SU-DHL-6 (cell line): ENCODE data around the gene TTC23.

Source experiments
- H2AFZ ChIP-seq: fragments of 200-600 bp; sonication (generic); 2 replicates; pipeline ENCODE4 v1.6.1; 2014; ENCODE audit warnings: low read depth, mild to moderate bottlenecking, moderate library complexity, mixed read lengths, antibody characterized with exemption, low read length; ENCODE audit not compliant: severe bottlenecking
- H3F3A ChIP-seq: fragments of 200-600 bp; shearing (Covaris generic); 2 replicates; pipeline ENCODE4 v1.6.0; 2016; ENCODE audit warnings: antibody characterized with exemption, mild to moderate bottlenecking; ENCODE audit not compliant: insufficient read depth
- H3K27ac ChIP-seq: fragments of 200-600 bp; sonication (generic); 2 replicates; pipeline ENCODE4 v1.5.1; 2016; ENCODE audit warnings: low read depth, mild to moderate bottlenecking, low read length, moderate library complexity, mixed read lengths
- H3K27me3 ChIP-seq: fragments of 200-600 bp; sonication (generic), shearing (Covaris generic); 2 replicates; pipeline ENCODE4 v1.6.0; 2014; ENCODE audit warnings: mild to moderate bottlenecking, low read length
- H3K36me3 ChIP-seq: fragments of 200-600 bp; sonication (generic); 2 replicates; pipeline ENCODE4 v1.6.1; 2014; ENCODE audit warnings: mild to moderate bottlenecking, low read length, mixed read lengths
- H3K4me2 ChIP-seq: fragments of 300-600, 200-600 bp; shearing (Covaris generic), sonication (generic); 2 replicates; pipeline ENCODE4 v1.6.0; 2014; ENCODE audit warnings: low read length, low read depth, mild to moderate bottlenecking; ENCODE audit not compliant: poor library complexity, severe bottlenecking
- H3K4me3 ChIP-seq: fragments of 200-600 bp; sonication (generic); 2 replicates; pipeline ENCODE4 v1.5.1; 2014; ENCODE audit warnings: antibody characterized with exemption, low read length, mild to moderate bottlenecking, mixed read lengths; ENCODE audit not compliant: insufficient read depth, poor library complexity, severe bottlenecking
- H3K79me2 ChIP-seq: fragments of 200-600 bp; sonication (generic); 2 replicates; pipeline ENCODE4 v1.6.1; 2014; ENCODE audit warnings: mild to moderate bottlenecking, low read length, moderate library complexity; ENCODE audit not compliant: insufficient read depth
- H3K9ac ChIP-seq: fragments of 200-600 bp; sonication (generic); 2 replicates; pipeline ENCODE4 v1.7.0; 2014; ENCODE audit warnings: mild to moderate bottlenecking, low read length
- H3K9me2 ChIP-seq: fragments of 200-600 bp; sonication (generic); replicated peaks from 2 replicates; pipeline ENCODE4 v1.6.1; 2014; ENCODE audit warnings: low read length; ENCODE audit not compliant: insufficient read depth
- H3K9me3 ChIP-seq: fragments of 200-600 bp; sonication (generic); 2 replicates; pipeline ENCODE4 v1.6.1; 2014; ENCODE audit warnings: low read length, mixed read lengths; ENCODE audit not compliant: insufficient read depth
- H4K20me1 ChIP-seq: fragments of 200-600 bp; sonication (generic); 2 replicates; pipeline ENCODE4 v1.6.1; 2014; ENCODE audit warnings: low read depth, mild to moderate bottlenecking, antibody characterized with exemption, low read length, moderate library complexity, mixed read lengths
- EZH2phosphoT487 ChIP-seq: fragments of 200-600 bp; sonication (generic), shearing (Covaris generic); conservative IDR thresholded peaks from 2 replicates; pipeline ENCODE4 v1.6.1; 2018; ENCODE audit warnings: mild to moderate bottlenecking, antibody characterized with exemption, low read length, moderate library complexity, mixed read lengths
- TF ChIP-seq, protein P1 (sequence below): fragments of 200-600 bp; sonication (generic); IDR thresholded peaks from one replicate; pipeline ENCODE4 v1.5.1; 2017; ENCODE audit warnings: antibody characterized with exemption, mild to moderate bottlenecking, low read length, moderate library complexity; ENCODE audit not compliant: insufficient read depth, poor library complexity, severe bottlenecking

Gene TTC23

DNA sequence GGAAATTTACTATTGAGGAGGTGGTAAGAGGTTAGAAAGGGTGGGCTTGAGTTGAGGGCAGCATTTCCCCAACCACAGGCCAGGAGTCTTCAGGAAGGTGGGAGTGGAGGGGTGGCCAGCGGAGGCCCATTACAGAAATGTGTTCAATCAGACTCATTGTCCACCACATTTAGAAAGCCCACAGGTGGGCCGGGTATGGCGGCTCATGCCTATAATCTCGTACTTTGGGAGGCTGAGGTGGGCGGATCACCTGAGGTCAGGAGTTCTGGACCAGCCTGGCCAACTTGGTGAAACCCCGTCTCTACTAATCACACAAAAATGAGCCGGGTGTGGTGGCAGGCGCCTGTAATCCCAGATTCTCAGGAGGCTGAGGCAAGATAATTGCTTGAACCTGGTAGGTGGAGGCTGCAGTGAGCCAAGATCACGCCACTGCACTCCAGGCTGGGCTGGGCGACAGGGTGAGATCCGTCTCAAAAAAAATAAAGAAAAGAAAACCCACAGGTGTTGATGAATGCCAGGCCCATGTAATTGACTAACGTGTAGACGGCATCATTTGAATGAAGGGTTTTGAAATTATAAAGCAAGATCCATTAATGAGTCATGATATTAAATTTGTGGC is 156.7 kb downstream of the TTC23 start:
- Histone ChIP-seq H3K9me3 (no peaks in the 10 kb centered on the region), H3K27ac (no peak overlapping the region), H3K4me2 (no peak overlapping the region), H3K4me3 (no peak overlapping the region), H3K27me3 (no peaks in the 10 kb centered on the region), H3F3A (no peaks in the 10 kb centered on the region), H3K9me2 (no peaks in the 10 kb centered on the region), H4K20me1 (no peaks in the 10 kb centered on the region), H2AFZ (no peak overlapping the region), H3K9ac (no peak overlapping the region), H3K79me2 (no peaks in the 10 kb centered on the region), H3K36me3 (no peaks in the 10 kb centered on the region)
- TF ChIP-seq, protein P1, sequence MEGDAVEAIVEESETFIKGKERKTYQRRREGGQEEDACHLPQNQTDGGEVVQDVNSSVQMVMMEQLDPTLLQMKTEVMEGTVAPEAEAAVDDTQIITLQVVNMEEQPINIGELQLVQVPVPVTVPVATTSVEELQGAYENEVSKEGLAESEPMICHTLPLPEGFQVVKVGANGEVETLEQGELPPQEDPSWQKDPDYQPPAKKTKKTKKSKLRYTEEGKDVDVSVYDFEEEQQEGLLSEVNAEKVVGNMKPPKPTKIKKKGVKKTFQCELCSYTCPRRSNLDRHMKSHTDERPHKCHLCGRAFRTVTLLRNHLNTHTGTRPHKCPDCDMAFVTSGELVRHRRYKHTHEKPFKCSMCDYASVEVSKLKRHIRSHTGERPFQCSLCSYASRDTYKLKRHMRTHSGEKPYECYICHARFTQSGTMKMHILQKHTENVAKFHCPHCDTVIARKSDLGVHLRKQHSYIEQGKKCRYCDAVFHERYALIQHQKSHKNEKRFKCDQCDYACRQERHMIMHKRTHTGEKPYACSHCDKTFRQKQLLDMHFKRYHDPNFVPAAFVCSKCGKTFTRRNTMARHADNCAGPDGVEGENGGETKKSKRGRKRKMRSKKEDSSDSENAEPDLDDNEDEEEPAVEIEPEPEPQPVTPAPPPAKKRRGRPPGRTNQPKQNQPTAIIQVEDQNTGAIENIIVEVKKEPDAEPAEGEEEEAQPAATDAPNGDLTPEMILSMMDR: no peak
- TF ChIP-seq EZH2phosphoT487: no peak

DNA sequence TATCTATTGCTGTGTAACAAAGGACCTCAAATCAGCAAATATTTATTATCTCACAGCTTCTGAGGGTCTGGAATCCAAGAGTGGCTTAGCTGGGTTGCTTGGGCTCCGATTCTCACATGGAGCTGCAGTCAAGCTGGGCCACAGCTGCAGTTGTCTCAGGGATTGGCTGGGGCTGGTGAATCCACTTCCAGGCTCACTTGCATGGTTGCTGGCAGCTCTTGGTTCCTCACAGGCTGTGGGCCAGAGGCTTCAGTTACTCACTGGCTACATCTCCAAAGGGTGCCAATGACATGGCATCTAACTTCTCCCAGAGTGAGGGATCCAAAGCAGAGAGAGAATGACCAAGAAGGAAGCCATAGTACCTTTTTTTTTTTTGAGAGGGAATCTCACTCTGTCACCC is 158.4 kb downstream of the TTC23 start:
- H3K27ac ChIP-seq: no peak overlapping the region

DNA sequence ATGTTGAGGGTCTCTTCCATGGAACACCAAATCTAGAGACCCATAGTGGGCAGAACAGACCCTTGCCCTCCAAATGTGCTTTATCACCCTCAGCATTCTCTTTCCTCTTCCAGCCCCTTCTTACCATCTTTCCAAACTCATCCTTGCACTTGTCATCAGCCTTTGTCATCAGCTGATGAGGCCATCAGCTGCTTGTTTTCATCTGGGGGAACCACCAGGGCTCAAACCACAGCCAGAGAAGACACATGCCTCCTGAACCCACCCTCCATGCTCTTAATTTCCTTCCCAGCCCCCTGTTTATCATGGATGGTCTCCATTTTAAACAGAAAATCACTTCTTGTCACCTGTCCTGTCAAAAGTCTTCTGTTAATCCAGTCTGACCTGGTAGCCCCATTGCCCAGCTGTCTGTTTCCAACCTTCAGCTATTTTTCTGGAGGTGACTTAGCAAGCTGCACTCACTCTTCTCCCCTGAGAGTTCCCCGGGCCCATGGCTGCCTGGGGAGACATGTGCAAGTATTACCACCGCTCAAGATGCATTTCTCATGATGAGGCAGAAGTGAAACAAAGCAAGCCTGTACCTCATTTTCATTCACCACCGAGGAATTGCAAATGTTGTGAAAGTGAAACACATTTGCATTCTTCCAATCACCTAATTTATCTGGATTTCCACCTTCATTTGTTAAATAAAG is 159.2 kb downstream of the TTC23 start:
- Histone ChIP-seq H3K4me2 (no peak overlapping the region), H3K27ac (no peak overlapping the region), H3K4me3 (no peak overlapping the region), H3K79me2 (no peaks in the 10 kb centered on the region), H4K20me1 (no peaks in the 10 kb centered on the region), H3K9me3 (no peaks in the 10 kb centered on the region), H3K9ac (no peak overlapping the region), H3K36me3 (no peaks in the 10 kb centered on the region), H3K9me2 (no peaks in the 10 kb centered on the region), H3F3A (no peaks in the 10 kb centered on the region), H2AFZ (no peak overlapping the region), H3K27me3 (no peaks in the 10 kb centered on the region)
- TF ChIP-seq EZH2phosphoT487: no peak
- TF ChIP-seq, protein P1: no peak

More for the DNA sequence above, 158.4 kb downstream of the TTC23 start:
- Histone ChIP-seq H3K4me2 (no peak overlapping the region), H3K9ac (no peak overlapping the region), H2AFZ (no peak overlapping the region), H3K27me3 (no peaks in the 10 kb centered on the region), H3K4me3 (no peak overlapping the region), H4K20me1 (no peaks in the 10 kb centered on the region), H3K9me2 (no peaks in the 10 kb centered on the region), H3K9me3 (no peaks in the 10 kb centered on the region), H3F3A (no peaks in the 10 kb centered on the region), H3K79me2 (no peaks in the 10 kb centered on the region), H3K36me3 (no peaks in the 10 kb centered on the region)
- TF ChIP-seq EZH2phosphoT487: no peak
- TF ChIP-seq, protein P1: no peak
